ENCODE data around the gene MEI4.

- TF ChIP-seq MAX (IDR thresholded peaks at IDR 0.05), result no peak
- TF ChIP-seq, protein P1, sequence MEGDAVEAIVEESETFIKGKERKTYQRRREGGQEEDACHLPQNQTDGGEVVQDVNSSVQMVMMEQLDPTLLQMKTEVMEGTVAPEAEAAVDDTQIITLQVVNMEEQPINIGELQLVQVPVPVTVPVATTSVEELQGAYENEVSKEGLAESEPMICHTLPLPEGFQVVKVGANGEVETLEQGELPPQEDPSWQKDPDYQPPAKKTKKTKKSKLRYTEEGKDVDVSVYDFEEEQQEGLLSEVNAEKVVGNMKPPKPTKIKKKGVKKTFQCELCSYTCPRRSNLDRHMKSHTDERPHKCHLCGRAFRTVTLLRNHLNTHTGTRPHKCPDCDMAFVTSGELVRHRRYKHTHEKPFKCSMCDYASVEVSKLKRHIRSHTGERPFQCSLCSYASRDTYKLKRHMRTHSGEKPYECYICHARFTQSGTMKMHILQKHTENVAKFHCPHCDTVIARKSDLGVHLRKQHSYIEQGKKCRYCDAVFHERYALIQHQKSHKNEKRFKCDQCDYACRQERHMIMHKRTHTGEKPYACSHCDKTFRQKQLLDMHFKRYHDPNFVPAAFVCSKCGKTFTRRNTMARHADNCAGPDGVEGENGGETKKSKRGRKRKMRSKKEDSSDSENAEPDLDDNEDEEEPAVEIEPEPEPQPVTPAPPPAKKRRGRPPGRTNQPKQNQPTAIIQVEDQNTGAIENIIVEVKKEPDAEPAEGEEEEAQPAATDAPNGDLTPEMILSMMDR (IDR thresholded peaks at IDR 0.05 in 2 of 3, conservative IDR thresholded peaks at IDR 0.05 in 1 of 3; ENCODE audit: borderline replicate concordance in 1 of 3, insufficient read depth in 1 of 3, low read depth in 2 of 3, low read length in 2 of 3), result no peak
- no peak for TF ChIP-seq EZH2phosphoT487 (IDR thresholded peaks at IDR 0.05; ENCODE audit: borderline replicate concordance)
- no peak for TF ChIP-seq POLR2A (IDR thresholded peaks at IDR 0.05; ENCODE audit: borderline replicate concordance, extremely low read depth, insufficient read depth, insufficient read length)
- TF ChIP-seq POLR2AphosphoS5 (IDR thresholded peaks at IDR 0.05; ENCODE audit: low read depth, low read length), result no peak
- no peak for TF ChIP-seq EZH2 (IDR thresholded peaks at IDR 0.05)
Measured at GRCh38 chr6:77796824-77797809, 144.3 kb downstream of the MEI4 start.

Measured in HCT116 (cell line).